Measurements from ENCODE around the gene FILIP1. TPM values are rescaled to one million over a fixed set of nuclear protein-coding genes. Genes with fewer than 3 reads are reported as not detected.

The FILIP1 gene
- total RNA-seq, 1 donor from 2014 or later: 13.6 TPM

GRCh38 chr6:75489025-75489424, 4.6 kb downstream of the FILIP1 start:
- H3K4me3 ChIP-seq: peak overlapping the region; percentile 42 to 62
- no peaks in the 10 kb centered on the region for H3K27me3 ChIP-seq
- peak overlapping the region; percentile 78 to 86 for H3K27ac ChIP-seq
- H3K4me1 ChIP-seq: peaks cover 0 to 18% of the 10 kb centered on the region in 2 donors
- intact Hi-C loops (cut with DNase I): no loop called here
- no peaks in the 10 kb centered on the region for H3K36me3 ChIP-seq
- DNase-seq (ENCODE audit: low spot score in 2 of 2): no peak
- H3K9me3 ChIP-seq: no peaks in the 10 kb centered on the region
- TF ChIP-seq CTCF (IDR thresholded peaks at IDR 0.05): no peak

GRCh38 chr6:75488033-75488432, 5.6 kb downstream of the FILIP1 start:
- H3K4me1 ChIP-seq: peaks cover 0 to 25% of the 10 kb centered on the region in 2 donors
- H3K27me3 ChIP-seq: no peaks in the 10 kb centered on the region
- TF ChIP-seq CTCF (IDR thresholded peaks at IDR 0.05): no peak
- H3K9me3 ChIP-seq: no peaks in the 10 kb centered on the region
- H3K36me3 ChIP-seq: no peaks in the 10 kb centered on the region
- peak overlapping the region; percentile 78 to 86 for H3K27ac ChIP-seq
- no peak for DNase-seq (ENCODE audit: low spot score in 2 of 2)
- intact Hi-C loops (cut with DNase I): no loop called here
- H3K4me3 ChIP-seq: peak overlapping the region; percentile 42 to 62

DNA sequence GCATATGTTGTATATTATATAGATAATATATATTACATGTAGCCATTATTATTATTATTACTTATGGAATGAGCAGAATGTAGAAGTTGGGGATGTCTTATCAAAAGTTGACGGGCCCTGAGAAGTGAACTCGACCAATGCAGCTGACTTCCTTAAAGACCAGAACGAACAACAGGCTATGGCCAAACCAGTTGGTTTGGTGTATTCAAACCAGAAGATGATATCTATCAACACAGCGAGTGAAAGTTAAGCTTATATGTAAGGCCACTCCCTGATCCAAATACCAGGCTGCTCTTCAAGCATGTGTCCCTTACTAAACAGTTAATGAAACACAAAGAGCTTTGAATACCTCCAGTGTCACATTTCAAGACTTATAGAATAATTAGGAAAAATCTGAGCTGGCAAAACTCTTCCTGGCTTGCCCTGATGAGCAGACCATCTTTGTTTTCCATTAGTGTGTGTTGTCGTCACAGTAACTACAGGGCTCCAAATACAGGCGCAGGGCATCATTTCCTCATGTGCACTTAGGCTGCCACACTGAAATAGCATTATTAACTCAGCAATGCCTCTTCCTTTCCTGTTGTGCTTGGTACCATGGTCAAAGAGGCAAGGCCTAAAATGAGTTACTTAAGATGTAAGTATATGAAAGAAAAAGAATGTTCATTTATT, 6.6 kb downstream of the FILIP1 start:
- peak overlapping the region in 1 of 2 donors; percentile 62 for H3K4me3 ChIP-seq
- no peaks in the 10 kb centered on the region for H3K27me3 ChIP-seq
- peaks cover 0 to 29% of the 10 kb centered on the region in 2 donors for H3K4me1 ChIP-seq
- DNase-seq (ENCODE audit: low spot score in 2 of 2): no peak
- peak overlapping the region; percentile 78 to 86 for H3K27ac ChIP-seq
- no peak for TF ChIP-seq CTCF (IDR thresholded peaks at IDR 0.05)
- intact Hi-C loops (cut with DNase I): no loop called here
- H3K36me3 ChIP-seq: no peaks in the 10 kb centered on the region
- H3K9me3 ChIP-seq: no peaks in the 10 kb centered on the region

DNA sequence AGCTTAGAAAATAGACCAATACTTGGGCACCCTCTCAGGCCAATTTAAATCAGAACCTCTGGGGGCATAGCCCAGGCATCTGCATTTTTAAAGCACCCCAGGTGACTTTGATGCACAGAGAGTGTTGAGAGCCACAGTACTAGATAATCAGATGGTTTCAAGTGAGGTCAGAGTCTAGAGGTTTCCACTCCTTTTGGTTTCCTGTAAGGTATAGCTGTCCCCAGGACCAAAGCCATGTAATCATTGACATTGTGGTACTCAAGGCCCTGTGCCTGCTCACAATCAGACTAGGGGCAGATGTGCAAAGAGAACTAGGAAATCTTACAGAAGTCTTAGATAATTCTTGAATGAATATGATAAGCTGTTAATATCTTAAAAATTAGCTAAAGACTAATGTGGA, 9.1 kb downstream of the FILIP1 start:
- Histone ChIP-seq H3K9me3 (no peaks in the 10 kb centered on the region), H3K4me3 (peak overlapping the region in 1 of 2 donors; percentile 62), H3K36me3 (no peaks in the 10 kb centered on the region), H3K27me3 (no peaks in the 10 kb centered on the region), H3K4me1 (peaks cover 3 to 45% of the 10 kb centered on the region in 2 donors), H3K27ac (peak overlapping the region; percentile 78 to 86)
- intact Hi-C loops (cut with DNase I): no loop called here
- no peak for TF ChIP-seq CTCF (IDR thresholded peaks at IDR 0.05)
- no peak for DNase-seq (ENCODE audit: low spot score in 2 of 2)

DNA sequence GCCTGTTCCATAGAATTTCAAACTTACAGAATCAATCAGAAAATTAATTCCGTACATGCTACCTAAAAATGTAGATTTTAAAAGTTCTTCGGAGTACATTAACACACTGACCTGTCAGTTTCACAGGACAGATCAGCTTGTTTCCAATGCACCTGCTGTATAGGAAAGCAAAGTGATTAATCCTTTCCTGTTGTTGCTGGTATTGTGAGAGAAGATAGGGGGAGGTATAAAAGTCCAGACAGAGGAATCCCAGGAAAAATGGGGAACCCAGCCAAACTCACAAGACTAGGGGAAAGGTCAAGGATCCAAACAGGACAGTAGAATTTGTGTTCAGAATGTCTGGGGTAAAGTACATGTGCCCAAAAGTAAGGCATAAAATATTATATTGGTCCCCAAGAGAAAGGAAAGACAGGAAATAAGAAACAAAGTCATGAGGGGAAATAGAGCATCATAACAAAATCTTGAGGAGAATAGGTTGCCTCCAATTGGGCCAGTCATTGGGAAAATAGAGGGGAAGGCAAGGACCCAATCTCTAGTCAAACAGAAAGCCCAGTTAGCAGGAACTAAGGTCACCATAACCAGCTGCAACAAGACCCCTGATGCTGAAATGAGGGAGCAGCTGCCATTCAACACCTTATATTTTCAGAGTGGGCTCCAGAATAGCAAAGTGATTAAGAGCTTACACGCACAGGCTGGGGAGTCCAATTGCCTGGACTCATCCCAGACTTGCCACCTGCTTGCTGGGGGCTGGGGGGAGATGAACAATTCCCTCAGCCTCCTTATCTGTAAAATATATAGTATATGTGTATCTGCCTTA, 10.3 kb downstream of the FILIP1 start:
- peak overlapping the region; percentile 44 to 86 for H3K27ac ChIP-seq
- TF ChIP-seq CTCF (IDR thresholded peaks at IDR 0.05): no peak
- no peaks in the 10 kb centered on the region for H3K27me3 ChIP-seq
- intact Hi-C loops (cut with DNase I): no loop called here
- H3K4me3 ChIP-seq: no peak overlapping the region
- H3K9me3 ChIP-seq: no peaks in the 10 kb centered on the region
- no peak for DNase-seq (ENCODE audit: low spot score in 2 of 2)
- H3K4me1 ChIP-seq: peaks cover 3 to 47% of the 10 kb centered on the region in 2 donors
- no peaks in the 10 kb centered on the region for H3K36me3 ChIP-seq

Measured in ascending aorta (tissue), 2 donors.